NCI-H82 treated with DMSO at 0.1 percent for 48 hours (cell line): ENCODE data around the gene PARP9.
"Not testable (repeated sequence)": the region's sequence is repeated elsewhere in the genome, so short reads cannot be mapped to it uniquely, and the experiment has no call there.

ENCODE experiments used
- DNase-seq: peaks from one replicate; lab custom pipeline; 2025; ENCODE audit not compliant: unreplicated experiment; lab: John Stamatoyannopoulos, UW

PARP9 gene

GRCh38 chr3:122576174-122576940 lies 12.3 kb upstream of the PARP9 start:
- no peak for DNase-seq

- no peak for DNase-seq
Observed at GRCh38 chr3:122572940-122573412, 8.9 kb upstream of the PARP9 start.

GRCh38 chr3:122568755-122569154 lies 4.7 kb upstream of the PARP9 start:
- DNase-seq: no peak

- DNase-seq: not testable (repeated sequence)
Observed at GRCh38 chr3:122568131-122568530, 4.0 kb upstream of the PARP9 start.

GRCh38 chr3:122563717-122564025 lies 429 bp downstream of the PARP9 start:
- no peak for DNase-seq

- no peak for DNase-seq
Observed at GRCh38 chr3:122562923-122563716, 980 bp downstream of the PARP9 start.

- peak; percentile 12 for DNase-seq
Observed at GRCh38 chr3:122560680-122561079, 3.4 kb downstream of the PARP9 start.

GRCh38 chr3:122559906-122560305 lies 4.2 kb downstream of the PARP9 start:
- no peak for DNase-seq

- DNase-seq: no peak
Observed at GRCh38 chr3:122558605-122559004, 5.5 kb downstream of the PARP9 start.

GRCh38 chr3:122557356-122557755 lies 6.7 kb downstream of the PARP9 start:
- DNase-seq: no peak

- DNase-seq: no peak
Observed at GRCh38 chr3:122555275-122556071, 8.6 kb downstream of the PARP9 start.

GRCh38 chr3:122553171-122553570 lies 10.9 kb downstream of the PARP9 start:
- no peak for DNase-seq

- DNase-seq: no peak
Observed at GRCh38 chr3:122548619-122549018, 15.5 kb downstream of the PARP9 start.

- no peak for DNase-seq
Observed at GRCh38 chr3:122548076-122548475, 16.0 kb downstream of the PARP9 start.

GRCh38 chr3:122546151-122546550 lies 17.9 kb downstream of the PARP9 start:
- no peak for DNase-seq

GRCh38 chr3:122538956-122539490 lies 25.1 kb downstream of the PARP9 start:
- no peak for DNase-seq

GRCh38 chr3:122536632-122537001 lies 27.5 kb downstream of the PARP9 start:
- no peak for DNase-seq

- no peak for DNase-seq
Observed at GRCh38 chr3:122535964-122536631, 28.0 kb downstream of the PARP9 start.

- no peak for DNase-seq
Observed at GRCh38 chr3:122533931-122534334, 30.2 kb downstream of the PARP9 start.

GRCh38 chr3:122533480-122533879 lies 30.6 kb downstream of the PARP9 start:
- DNase-seq: no peak

- no peak for DNase-seq
Observed at GRCh38 chr3:122530164-122530563, 33.9 kb downstream of the PARP9 start.
